Adrenal gland (tissue), 5 donors: ENCODE results near the gene TIGD2.

Experiments used
- POLR2A ChIP-seq, 2 donors: fragments of 450-650 bp; IDR thresholded peaks; one replicate each; pipeline ENCODE4 v1.6.1; 2017; ENCODE audit warnings: antibody characterized with exemption in 2 of 2, mild to moderate bottlenecking in 2 of 2, moderate library complexity in 1 of 2
- TF ChIP-seq, protein P1 (sequence below), 6 experiments: fragments of 450-650 bp in 4 of 6; fragments of 200-600 bp in 2 of 6; sonication (generic) in 1 of 6; IDR thresholded peaks; 1 replicate in 5 of 6; 2 replicates in 1 of 6; pipeline versions ENCODE4 v1.5.1 to v1.8.0; 2016 to 2021; ENCODE audit warnings: antibody characterized with exemption in 6 of 6, mild to moderate bottlenecking in 2 of 6, moderate library complexity in 1 of 6
- donor health status: DM: no; HTN: no; CAD: no.

DNA sequence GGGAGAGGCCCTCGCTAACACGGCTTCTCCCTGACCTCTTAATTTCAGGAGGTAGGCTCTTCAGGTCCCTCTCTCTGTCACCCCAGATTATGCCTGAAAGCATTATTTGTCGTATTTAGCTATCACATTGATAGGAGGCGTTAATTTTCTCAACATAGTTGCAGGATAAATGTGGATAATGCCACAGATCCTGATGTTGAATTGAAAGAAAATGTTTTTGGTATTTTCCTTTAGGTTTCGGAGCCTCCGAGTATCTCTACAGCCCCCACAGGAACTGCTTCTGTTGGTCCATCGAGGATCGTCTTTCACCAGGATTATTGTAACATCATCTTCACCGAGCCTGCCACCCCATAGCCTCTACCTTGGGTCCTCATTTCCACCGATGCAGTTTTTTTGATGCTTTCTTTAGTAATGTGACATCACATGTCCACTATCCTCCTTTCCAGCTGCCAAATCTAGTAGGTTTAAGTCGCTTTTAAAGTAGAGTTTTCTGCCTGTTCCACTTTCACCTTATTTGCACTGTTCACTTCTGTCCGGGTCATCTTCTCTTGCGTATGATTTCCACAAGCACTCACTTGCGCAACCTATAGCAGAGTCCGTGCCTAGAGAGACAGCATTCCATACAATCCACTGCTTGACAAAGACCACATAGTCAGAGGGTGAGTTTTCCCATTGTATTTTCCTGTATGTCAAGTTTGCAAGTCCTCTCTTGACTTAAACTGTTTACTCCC lies 665 bp downstream of the TIGD2 start:
- TF ChIP-seq, protein P1, sequence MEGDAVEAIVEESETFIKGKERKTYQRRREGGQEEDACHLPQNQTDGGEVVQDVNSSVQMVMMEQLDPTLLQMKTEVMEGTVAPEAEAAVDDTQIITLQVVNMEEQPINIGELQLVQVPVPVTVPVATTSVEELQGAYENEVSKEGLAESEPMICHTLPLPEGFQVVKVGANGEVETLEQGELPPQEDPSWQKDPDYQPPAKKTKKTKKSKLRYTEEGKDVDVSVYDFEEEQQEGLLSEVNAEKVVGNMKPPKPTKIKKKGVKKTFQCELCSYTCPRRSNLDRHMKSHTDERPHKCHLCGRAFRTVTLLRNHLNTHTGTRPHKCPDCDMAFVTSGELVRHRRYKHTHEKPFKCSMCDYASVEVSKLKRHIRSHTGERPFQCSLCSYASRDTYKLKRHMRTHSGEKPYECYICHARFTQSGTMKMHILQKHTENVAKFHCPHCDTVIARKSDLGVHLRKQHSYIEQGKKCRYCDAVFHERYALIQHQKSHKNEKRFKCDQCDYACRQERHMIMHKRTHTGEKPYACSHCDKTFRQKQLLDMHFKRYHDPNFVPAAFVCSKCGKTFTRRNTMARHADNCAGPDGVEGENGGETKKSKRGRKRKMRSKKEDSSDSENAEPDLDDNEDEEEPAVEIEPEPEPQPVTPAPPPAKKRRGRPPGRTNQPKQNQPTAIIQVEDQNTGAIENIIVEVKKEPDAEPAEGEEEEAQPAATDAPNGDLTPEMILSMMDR (IDR thresholded peaks at IDR 0.05): no peak
- TF ChIP-seq POLR2A (IDR thresholded peaks at IDR 0.05): no peak
